ENCODE results near the gene C1RL. TPM values are rescaled to one million over a fixed set of nuclear protein-coding genes. Genes with fewer than 3 reads are reported as not detected.

Gene C1RL, protein sequence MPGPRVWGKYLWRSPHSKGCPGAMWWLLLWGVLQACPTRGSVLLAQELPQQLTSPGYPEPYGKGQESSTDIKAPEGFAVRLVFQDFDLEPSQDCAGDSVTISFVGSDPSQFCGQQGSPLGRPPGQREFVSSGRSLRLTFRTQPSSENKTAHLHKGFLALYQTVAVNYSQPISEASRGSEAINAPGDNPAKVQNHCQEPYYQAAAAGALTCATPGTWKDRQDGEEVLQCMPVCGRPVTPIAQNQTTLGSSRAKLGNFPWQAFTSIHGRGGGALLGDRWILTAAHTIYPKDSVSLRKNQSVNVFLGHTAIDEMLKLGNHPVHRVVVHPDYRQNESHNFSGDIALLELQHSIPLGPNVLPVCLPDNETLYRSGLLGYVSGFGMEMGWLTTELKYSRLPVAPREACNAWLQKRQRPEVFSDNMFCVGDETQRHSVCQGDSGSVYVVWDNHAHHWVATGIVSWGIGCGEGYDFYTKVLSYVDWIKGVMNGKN
- total RNA-seq, result 20.6 TPM
- 92.2 TPM for polyA plus RNA-seq

DNA sequence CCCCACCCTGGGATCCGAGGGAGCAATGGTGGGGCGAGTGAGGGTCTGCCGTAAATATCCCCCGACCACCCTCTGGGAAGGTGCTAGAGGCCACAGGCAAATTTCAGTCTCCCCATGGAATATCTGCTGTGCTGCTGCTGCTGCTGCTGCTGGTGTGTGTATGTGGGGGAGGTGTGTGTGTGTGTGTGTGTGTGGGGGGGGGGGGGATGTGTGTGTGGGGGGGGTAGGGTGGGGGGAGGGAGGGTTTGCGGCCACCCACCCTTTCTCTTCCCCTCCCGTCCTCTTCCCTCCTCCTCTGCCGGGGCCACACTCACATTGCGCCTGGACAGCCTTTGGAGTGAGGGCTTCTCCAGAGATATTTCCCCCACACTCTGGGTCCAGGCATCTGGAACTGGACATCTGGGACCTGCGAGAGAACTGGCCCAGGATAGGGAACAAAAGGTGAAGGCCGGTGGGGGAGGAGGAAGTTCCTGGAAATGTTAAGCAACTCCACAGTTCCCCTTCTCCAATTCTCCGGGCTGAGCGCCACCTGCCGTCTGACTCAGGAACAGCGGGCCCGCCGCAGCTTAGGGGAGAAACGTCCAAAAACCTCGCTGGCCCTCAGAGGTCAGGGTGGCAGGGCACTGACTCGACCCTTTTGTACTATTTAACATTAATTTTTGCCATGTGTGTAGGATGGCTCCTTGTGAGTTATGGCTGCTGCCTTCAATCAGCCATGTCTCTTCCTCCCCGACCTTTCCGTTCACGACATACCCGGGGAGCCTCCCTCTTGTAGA lies at the start of gene C1RL:
Gene C1RL, minus strand, starts transcription at position 419 of the 776 bp plus-strand sequence. Its CDS starts 34 bp downstream, at position 385.
- peak within 1 kb of the TSS; percentile 88 for H3K27ac ChIP-seq (ENCODE audit: low read depth)
- 16% methylated on average over 23 of the region's 23 CpGs for WGBS
- no peaks in the 10 kb centered on the region for H3K36me3 ChIP-seq (ENCODE audit: insufficient read depth)
- peak within 1 kb of the TSS; percentile 60 for H3K4me3 ChIP-seq (ENCODE audit: low read depth, low read length)
- H3K4me1 ChIP-seq (ENCODE audit: insufficient read depth), result no peaks in the 10 kb centered on the region
- peak; percentile 83 for DNase-seq (ENCODE audit: extremely low spot score)

DNA sequence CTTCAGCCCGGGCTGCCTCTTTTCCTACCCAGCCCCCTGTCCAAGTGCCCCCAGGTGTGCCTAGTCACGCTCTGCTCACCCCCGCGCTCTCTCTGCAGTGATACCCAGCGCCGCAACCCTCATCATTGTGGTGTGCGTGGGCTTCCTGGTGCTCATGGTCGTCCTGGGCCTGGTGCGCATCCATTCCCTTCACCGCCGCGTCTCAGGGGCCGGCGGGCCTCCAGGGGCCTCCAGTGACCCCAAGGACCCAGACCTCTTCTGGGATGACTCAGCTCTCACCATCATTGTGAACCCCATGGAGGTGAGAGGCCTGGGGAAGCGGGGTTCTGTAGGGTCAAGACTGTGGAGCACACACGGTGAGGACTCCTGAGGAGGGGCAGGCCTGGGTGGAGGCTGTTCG lies 48.4 kb upstream of the C1RL start:
- Histone ChIP-seq H3K36me3 (ENCODE audit: insufficient read depth) (no peaks in the 10 kb centered on the region), H3K27ac (ENCODE audit: low read depth) (no peak overlapping the region), H3K4me1 (ENCODE audit: insufficient read depth) (no peaks in the 10 kb centered on the region), H3K4me3 (ENCODE audit: low read depth, low read length) (no peak overlapping the region)
- WGBS, result 92% methylated on average over 17 of the region's 17 CpGs
- DNase-seq (ENCODE audit: extremely low spot score), result no peak

DNA sequence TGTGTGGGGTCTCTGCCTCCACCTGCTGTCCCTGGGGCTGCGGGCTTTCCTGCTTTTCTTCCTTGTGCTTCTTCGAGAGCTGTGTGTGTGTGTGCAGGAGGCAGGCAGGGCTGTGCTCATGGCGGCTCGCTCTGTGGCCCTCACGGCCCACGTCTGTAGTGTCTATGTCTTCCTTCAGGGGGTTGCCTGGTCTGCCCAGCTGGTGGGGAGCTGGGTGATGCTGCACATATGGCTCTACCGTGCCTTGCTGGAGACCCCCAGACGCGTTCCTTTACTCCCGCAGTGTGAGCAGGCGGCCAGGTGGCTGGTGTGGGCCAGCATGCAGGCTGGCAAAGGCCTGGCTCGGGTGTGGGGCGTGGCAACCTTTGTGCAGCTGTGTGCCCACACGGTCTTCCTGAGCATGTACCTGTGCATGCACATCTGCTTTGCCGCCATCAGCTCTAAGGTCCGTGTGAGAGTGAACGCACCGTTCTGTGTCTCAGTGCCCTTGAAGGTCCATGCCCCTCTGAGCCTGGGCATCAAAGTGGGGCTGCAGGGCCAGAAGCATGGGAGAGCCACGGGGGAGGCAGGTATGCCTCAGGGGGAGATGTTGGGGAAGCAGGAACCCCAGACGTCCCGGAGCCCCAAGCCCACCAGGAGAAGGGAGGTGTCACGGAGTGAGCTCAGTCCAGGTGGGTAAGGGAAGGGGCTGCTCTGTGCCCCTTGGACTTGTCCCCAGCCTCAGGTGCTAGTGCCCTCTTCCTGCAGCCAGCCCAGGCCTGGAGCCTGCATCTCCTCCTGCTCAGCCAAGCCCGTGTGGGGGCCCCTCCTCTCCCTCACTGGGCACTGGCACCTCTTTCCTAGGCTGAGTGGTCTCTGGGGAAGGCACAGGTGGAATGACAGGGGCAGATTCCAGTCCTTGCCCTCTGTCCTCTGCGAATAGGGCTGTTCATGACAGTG lies 47.5 kb upstream of the C1RL start:
- no peaks in the 10 kb centered on the region for H3K36me3 ChIP-seq (ENCODE audit: insufficient read depth)
- H3K4me3 ChIP-seq (ENCODE audit: low read depth, low read length), result no peak overlapping the region
- 77% methylated on average over 24 of the region's 24 CpGs for WGBS

DNA sequence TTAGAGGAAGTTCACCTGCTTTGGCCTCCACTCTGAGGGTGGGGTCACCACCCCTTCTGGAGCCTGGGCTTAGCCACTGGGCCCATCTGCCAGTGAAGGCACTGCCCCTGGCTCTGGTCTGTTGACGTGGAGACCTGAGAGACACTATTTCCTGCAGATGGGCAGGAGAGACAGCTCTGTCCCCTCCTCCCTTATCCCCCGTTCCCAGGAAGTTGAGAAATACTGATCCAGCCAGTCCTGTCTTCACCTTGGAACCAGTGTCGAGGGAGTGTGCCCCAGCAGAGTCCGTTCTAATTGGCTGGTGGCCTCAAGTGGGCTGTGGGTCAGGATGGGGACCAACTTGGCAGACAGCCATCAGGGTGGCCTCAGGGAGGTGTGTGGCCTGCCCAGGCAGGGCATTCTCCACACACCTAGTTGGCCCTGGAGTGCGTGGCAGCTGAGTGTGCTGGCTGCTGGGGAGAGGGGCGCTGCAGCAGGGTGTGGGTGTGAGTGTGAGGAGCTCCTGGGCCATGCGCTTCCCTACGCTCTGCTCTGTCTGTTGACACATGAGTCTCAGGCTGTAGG lies 46.5 kb upstream of the C1RL start:
- no peaks in the 10 kb centered on the region for H3K36me3 ChIP-seq (ENCODE audit: insufficient read depth)
- no peak overlapping the region for H3K27ac ChIP-seq (ENCODE audit: low read depth)
- WGBS, result 81% methylated on average over 8 of the region's 8 CpGs
- no peak overlapping the region for H3K4me3 ChIP-seq (ENCODE audit: low read depth, low read length)
- H3K4me1 ChIP-seq (ENCODE audit: insufficient read depth), result no peaks in the 10 kb centered on the region
- DNase-seq (ENCODE audit: extremely low spot score), result peak; percentile 43

More for the DNA sequence above, 47.5 kb upstream of the C1RL start:
- Histone ChIP-seq H3K4me1 (ENCODE audit: insufficient read depth) (no peaks in the 10 kb centered on the region), H3K27ac (ENCODE audit: low read depth) (no peak overlapping the region)
- no peak for DNase-seq (ENCODE audit: extremely low spot score)

DNA sequence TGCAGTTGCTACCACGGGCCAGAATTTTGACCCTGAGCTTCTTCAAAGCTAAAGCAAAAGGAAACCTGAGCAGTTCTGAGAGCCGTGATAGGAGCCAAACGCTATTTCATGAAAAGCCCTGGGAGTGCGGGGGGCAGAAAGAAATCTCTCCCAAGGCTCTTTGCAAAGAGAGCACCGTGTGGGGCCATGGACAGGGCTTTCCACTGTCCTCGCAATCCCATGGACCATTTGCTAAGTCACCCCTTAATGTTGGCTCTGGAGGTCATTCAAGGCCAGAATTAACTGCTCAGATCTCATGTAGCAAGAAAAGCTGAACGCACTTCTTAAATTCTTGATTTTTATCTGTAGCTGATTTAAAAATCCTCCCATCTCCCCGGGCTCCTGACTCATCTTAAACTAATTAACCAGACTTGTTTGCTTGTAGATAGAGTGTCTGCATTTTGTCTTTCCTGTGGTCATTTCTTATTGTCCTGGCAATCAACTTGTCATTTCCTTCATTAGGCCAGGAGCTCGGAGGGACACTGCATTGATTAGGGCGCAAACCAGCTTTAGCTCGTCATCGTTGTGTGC lies 46.0 kb upstream of the C1RL start:
- 75% methylated on average over 12 of the region's 12 CpGs for WGBS
- no peaks in the 10 kb centered on the region for H3K36me3 ChIP-seq (ENCODE audit: insufficient read depth)
- DNase-seq (ENCODE audit: extremely low spot score), result no peak

DNA sequence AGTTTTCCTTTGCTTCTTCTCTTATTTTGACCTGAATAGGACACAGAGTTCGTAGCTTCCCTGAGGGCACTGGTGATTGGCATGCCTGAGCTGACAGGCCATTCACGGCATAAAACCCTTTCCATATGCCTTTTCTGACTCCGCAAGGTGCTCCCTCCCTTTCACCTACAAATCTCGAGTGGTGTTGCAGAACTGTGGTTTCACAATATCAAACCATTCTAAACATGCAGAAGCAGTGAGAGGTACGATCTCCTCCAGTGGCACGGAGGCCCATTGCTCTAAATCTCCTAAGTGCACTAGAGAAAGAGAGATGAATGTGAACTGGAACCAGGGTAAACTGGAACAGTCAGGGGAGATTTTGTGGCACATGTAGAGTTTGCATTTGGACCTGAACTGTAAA lies 45.0 kb upstream of the C1RL start:
- no peak overlapping the region for H3K4me3 ChIP-seq (ENCODE audit: low read depth, low read length)
- WGBS, result 86% methylated on average over 6 of the region's 6 CpGs
- no peak overlapping the region for H3K27ac ChIP-seq (ENCODE audit: low read depth)
- H3K4me1 ChIP-seq (ENCODE audit: insufficient read depth), result no peaks in the 10 kb centered on the region
- H3K36me3 ChIP-seq (ENCODE audit: insufficient read depth), result no peaks in the 10 kb centered on the region
- DNase-seq (ENCODE audit: extremely low spot score), result no peak

More for the DNA sequence above, 46.0 kb upstream of the C1RL start:
- Histone ChIP-seq H3K27ac (ENCODE audit: low read depth) (no peak overlapping the region), H3K4me1 (ENCODE audit: insufficient read depth) (no peaks in the 10 kb centered on the region), H3K4me3 (ENCODE audit: low read depth, low read length) (no peak overlapping the region)

DNA sequence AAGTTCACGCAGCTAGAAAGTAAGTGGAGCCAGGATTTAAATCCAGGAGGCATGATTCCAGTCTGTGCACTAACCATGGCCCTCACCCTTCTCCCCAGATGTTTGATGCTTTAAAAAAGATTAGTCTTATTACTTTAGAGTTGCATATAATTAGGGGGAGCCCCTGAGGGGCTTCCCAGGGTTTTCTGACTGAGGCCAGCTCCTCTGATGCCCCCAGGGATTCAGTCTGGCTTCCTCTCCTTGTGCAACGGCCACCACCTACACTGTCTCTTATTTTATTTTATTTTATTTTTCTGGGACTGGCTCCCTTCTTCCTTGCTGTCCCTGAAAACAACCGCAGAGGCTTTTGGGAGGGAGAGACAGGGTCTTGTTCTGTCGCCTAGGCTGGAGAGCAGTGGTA lies 43.8 kb upstream of the C1RL start:
- Histone ChIP-seq H3K4me1 (ENCODE audit: insufficient read depth) (no peaks in the 10 kb centered on the region), H3K4me3 (ENCODE audit: low read depth, low read length) (no peak overlapping the region), H3K27ac (ENCODE audit: low read depth) (no peak overlapping the region), H3K36me3 (ENCODE audit: insufficient read depth) (peaks cover 2% of the 10 kb centered on the region)
- 89% methylated on average over 4 of the region's 4 CpGs for WGBS
- no peak for DNase-seq (ENCODE audit: extremely low spot score)

DNA sequence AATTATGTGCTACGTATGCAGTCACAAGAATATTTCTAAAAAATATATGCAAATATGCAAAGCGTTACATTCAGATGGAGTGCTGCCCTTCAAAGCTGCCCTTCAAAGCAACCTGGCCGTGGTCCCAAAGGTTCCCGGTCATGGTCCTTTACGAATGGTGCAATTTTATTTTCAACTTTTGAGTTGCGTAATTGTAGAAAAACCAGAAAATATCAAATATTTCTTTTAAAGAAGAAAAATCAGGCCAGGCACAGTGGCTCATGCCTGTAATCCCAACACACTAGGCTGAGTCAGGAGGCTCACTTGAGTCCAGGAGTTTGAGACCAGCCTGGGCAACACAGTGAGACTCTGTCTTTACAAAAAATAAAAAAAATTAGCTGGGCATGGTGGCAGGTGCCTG lies 42.5 kb upstream of the C1RL start:
- no peak overlapping the region for H3K4me3 ChIP-seq (ENCODE audit: low read depth, low read length)
- no peaks in the 10 kb centered on the region for H3K4me1 ChIP-seq (ENCODE audit: insufficient read depth)
- peaks cover 2% of the 10 kb centered on the region for H3K36me3 ChIP-seq (ENCODE audit: insufficient read depth)
- DNase-seq (ENCODE audit: extremely low spot score), result no peak
- no peak overlapping the region for H3K27ac ChIP-seq (ENCODE audit: low read depth)
- WGBS, result 94% methylated on average over 6 of the region's 6 CpGs

DNA sequence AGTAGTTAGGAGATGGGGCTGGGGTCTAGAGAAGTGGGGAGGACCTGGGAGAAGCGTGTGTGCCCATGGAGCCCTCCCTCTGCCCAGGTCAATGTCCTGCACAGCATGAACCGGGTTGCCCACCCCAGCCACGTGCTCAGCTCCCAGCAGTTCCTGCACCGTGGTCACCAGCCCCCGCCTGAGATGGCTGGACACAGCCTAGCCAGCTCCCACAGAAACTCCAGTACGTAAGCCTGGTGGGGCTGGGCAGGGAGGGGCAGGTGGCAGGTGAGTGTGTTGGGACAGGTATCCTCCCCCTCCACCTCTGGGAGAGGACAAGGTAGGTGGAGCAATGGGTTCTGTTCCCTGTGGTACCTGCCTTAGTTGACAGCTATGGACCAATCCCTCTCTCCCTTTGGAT lies 41.8 kb upstream of the C1RL start:
- DNase-seq (ENCODE audit: extremely low spot score), result no peak
- H3K4me1 ChIP-seq (ENCODE audit: insufficient read depth), result no peaks in the 10 kb centered on the region
- no peak overlapping the region for H3K4me3 ChIP-seq (ENCODE audit: low read depth, low read length)
- peaks cover 2% of the 10 kb centered on the region for H3K36me3 ChIP-seq (ENCODE audit: insufficient read depth)
- 94% methylated on average over 6 of the region's 6 CpGs for WGBS
- no peak overlapping the region for H3K27ac ChIP-seq (ENCODE audit: low read depth)

DNA sequence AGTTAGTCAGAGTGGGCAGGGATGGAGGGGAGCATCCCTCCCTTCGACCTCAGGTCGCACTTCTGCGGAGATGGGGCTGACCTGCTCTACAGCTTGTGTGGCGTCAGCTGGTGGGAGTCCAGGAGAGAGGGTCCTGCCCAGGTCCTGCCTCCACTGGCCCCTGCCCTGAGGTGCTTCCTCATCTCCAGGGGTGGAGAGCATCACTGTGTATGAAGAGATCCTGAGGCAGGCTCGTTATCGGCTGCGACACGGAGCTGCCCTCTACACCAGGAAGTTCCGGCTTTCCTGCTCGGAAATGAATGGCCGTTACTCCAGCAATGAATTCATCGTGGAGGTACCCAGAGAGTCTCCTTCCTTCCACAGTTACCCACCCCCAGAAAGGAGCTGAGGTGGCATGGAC lies 41.3 kb upstream of the C1RL start:
- peaks cover 2% of the 10 kb centered on the region for H3K36me3 ChIP-seq (ENCODE audit: insufficient read depth)
- DNase-seq (ENCODE audit: extremely low spot score), result no peak
- no peaks in the 10 kb centered on the region for H3K4me1 ChIP-seq (ENCODE audit: insufficient read depth)
- 89% methylated on average over 12 of the region's 12 CpGs for WGBS
- no peak overlapping the region for H3K4me3 ChIP-seq (ENCODE audit: low read depth, low read length)
- no peak overlapping the region for H3K27ac ChIP-seq (ENCODE audit: low read depth)

DNA sequence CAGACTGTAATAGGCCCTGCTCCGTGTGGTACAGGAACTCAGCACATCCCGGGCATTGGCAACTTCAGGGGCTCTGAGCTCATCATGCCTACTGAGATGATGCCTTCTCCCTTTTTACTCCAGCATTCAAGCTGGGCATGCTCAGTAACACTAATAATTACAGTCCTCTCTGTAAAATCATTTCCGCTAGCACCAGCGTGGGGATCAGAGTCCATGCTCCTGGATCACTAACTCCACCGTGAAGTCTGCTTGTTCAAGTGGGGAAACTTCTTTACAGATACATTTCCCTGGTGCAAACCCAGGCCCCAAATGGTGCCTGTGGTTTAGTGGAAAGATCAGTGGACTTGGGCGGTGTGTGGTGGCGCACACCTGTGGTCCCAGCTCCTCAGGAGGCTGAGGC lies 37.9 kb upstream of the C1RL start:
- WGBS, result 94% methylated on average over 7 of the region's 7 CpGs
- Histone ChIP-seq H3K4me3 (ENCODE audit: low read depth, low read length) (no peak overlapping the region), H3K36me3 (ENCODE audit: insufficient read depth) (peaks cover 2% of the 10 kb centered on the region), H3K4me1 (ENCODE audit: insufficient read depth) (no peaks in the 10 kb centered on the region), H3K27ac (ENCODE audit: low read depth) (no peak overlapping the region)
- DNase-seq (ENCODE audit: extremely low spot score), result no peak

DNA sequence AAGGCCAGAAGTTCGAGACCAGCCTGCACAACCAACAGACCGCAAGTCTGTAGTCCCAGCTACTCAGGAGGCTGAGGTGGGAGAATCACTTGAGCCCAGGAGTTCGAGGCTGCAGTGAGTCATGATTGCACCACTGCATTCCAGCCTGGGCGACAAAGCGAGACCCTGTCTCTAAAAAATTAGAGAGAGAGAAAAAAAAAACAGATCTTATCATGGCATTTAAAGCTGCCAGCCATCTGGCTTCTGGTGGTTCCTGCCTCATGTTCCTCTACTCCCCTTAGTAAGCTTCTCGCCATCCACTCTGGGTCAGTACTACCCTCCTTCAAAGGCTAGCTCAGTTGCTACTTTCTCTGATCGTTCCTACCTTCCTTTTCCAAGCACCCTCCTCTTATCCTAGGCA lies 37.2 kb upstream of the C1RL start:
- Histone ChIP-seq H3K27ac (ENCODE audit: low read depth) (no peak overlapping the region), H3K4me3 (ENCODE audit: low read depth, low read length) (no peak overlapping the region), H3K4me1 (ENCODE audit: insufficient read depth) (no peaks in the 10 kb centered on the region), H3K36me3 (ENCODE audit: insufficient read depth) (peaks cover 2% of the 10 kb centered on the region)
- WGBS, result 90% methylated on average over 7 of the region's 7 CpGs
- DNase-seq (ENCODE audit: extremely low spot score), result no peak

DNA sequence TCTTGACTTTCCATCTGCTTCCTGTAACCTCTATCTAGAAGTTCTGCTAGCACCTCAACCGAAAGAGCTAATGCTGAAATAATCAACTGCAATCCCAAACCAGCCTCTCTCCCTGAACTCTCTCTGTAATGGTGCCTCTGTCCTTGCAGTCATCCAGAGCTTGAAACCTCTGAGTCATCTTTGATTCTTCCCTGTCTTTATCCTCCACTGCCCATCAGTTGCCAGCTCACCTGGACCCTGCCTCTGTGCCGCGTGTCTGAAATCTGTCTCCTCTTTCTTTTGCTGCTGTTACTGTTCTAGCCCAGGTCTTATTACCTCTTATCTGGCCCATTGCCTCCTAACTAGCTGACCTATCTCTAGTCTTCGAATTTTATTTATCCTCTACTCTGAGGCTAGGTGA lies 36.7 kb upstream of the C1RL start:
- no peak for DNase-seq (ENCODE audit: extremely low spot score)
- WGBS, result 75% methylated on average over 4 of the region's 4 CpGs
- Histone ChIP-seq H3K4me1 (ENCODE audit: insufficient read depth) (no peaks in the 10 kb centered on the region), H3K36me3 (ENCODE audit: insufficient read depth) (peaks cover 2% of the 10 kb centered on the region), H3K27ac (ENCODE audit: low read depth) (no peak overlapping the region), H3K4me3 (ENCODE audit: low read depth, low read length) (no peak overlapping the region)

All from urinary bladder (tissue), 4 donors.